ENCODE data around the gene KRTCAP3. TPM values are rescaled to one million over a fixed set of nuclear protein-coding genes. Genes with fewer than 3 reads are reported as not detected.
A peak's percentile ranks its signal among the peaks of the same experiment; 100 is the strongest.
"Not testable (repeated sequence)": the region's sequence is repeated elsewhere in the genome, so short reads cannot be mapped to it uniquely, and the experiment has no call there.

KRTCAP3 gene
- total and polyA plus RNA-seq, 5 donors: 0.38 to 1.3 (median 0.70) TPM; not detected in 1

DNA sequence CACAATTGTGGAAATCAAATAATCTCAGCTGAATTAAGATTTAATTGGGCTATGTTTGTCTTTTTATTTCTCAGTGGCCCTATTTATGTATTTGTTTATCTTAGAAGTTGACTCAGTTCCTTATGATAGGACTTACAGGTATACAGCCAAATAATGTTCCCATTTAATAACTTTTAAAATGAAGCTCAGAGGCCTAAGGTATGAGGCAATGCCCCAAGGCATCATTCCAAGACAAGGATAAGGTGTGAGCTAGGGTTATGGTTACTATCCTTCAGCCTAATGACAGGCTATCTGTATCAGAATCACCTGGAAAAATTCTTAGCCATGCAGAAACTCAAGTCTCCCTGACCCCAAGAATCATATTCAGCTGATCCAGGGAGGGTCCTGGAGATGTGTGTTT is 21.2 kb upstream of the KRTCAP3 start:
- ATAC-seq: no peak
- no peaks in the 10 kb centered on the region for H3K9me3 ChIP-seq (ENCODE audit: control insufficient read depth, low read length)
- no peak overlapping the region for H3K27ac ChIP-seq (ENCODE audit: low read length)
- no peaks in the 10 kb centered on the region for H3K4me1 ChIP-seq (ENCODE audit: control insufficient read depth, insufficient read depth, low read length)
- DNase-seq: no peak
- intact Hi-C loops (cut with DNase I): no loop called here
- H3K27me3 ChIP-seq (ENCODE audit: control insufficient read depth, insufficient read depth): no peaks in the 10 kb centered on the region
- H3K4me3 ChIP-seq (ENCODE audit: low read length): no peak overlapping the region

DNA sequence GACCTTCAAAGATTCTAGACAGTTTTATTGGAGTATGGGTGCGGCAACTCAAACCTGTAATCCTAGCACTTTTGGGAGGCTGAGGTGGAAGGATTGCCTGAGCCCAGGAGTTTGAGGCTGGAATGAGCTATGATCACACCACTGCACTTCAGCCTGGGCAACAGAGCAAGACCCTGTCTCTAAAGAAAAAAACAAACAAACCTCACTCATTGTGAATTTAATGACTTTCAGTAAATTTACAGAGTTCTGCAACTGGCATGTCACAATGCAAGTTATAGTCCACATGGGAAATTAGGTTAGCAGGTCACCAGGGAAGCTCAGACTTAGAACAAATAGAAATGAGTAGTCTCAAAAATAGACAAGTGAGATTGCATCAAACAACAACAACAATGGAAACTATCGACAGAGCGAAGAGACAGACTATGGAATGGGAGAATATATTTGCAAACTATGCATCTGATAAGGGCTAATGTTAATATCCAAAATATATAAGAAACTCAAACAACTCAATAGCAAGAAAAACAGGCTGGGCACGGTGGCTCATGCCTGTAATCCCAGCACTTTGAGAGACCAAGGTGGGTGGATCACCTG is 20.4 kb upstream of the KRTCAP3 start:
- H3K4me1 ChIP-seq (ENCODE audit: control insufficient read depth, insufficient read depth, low read length): no peaks in the 10 kb centered on the region
- no peak for ATAC-seq

DNA sequence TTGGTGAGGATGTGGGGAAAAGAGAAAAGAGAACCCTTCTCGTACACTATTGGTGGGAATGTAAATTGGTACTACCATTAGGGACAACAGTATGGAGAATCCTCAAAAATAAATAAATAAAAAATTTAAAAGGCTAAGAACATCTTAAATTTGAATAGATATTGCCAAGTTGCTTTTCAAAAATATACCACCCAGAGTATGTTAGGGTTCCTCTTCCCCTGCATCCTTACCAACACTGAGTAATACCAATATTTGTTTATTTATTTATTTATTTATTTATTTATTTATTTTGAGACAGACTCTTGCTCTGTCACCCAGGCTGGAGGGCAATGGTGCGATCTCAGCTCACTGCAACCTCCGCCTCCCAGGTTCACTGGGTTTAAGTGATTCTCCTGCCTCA is 19.2 kb upstream of the KRTCAP3 start:
- H3K9me3 ChIP-seq (ENCODE audit: control insufficient read depth, low read length): no peaks in the 10 kb centered on the region
- H3K4me1 ChIP-seq (ENCODE audit: control insufficient read depth, insufficient read depth, low read length): no peaks in the 10 kb centered on the region
- no peaks in the 10 kb centered on the region for H3K27me3 ChIP-seq (ENCODE audit: control insufficient read depth, insufficient read depth)
- intact Hi-C loops (cut with DNase I): no loop called here
- no peak overlapping the region for H3K27ac ChIP-seq (ENCODE audit: low read length)
- DNase-seq (no peak), ATAC-seq (no peak)
- WGBS: 97% methylated on average over 3 of the region's 3 CpGs
- H3K4me3 ChIP-seq (ENCODE audit: low read length): no peak overlapping the region

More for the DNA sequence above, 20.4 kb upstream of the KRTCAP3 start:
- no peak for DNase-seq
- intact Hi-C loops (cut with DNase I): no loop called here
- H3K9me3 ChIP-seq (ENCODE audit: control insufficient read depth, low read length): no peaks in the 10 kb centered on the region
- H3K27me3 ChIP-seq (ENCODE audit: control insufficient read depth, insufficient read depth): no peaks in the 10 kb centered on the region
- no peak overlapping the region for H3K4me3 ChIP-seq (ENCODE audit: low read length)
- no peak overlapping the region for H3K27ac ChIP-seq (ENCODE audit: low read length)
- WGBS: 84% methylated on average over 4 of the region's 4 CpGs

DNA sequence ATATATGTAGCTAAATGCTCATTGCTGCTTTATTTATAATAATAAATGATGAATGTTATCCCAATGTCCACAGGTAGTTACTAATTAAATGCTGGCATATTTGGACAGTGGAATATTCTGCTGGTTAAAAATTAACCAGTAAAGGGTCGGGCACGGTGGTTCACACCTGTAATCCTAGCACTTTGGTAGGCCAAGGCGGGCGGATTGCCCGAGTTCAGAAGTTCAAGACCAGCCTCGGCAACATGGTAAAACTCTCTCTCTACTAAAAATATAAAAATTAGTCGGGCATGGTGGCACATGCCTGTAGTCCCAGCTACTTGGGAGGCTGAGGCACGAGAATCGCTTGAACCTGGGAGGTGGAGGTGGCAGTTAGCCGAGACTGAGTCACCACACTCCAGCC is 17.1 kb upstream of the KRTCAP3 start:
- DNase-seq; H3K27ac ChIP-seq (ENCODE audit: low read length); H3K4me1 ChIP-seq (ENCODE audit: control insufficient read depth, insufficient read depth, low read length); H3K27me3 ChIP-seq (ENCODE audit: control insufficient read depth, insufficient read depth); intact Hi-C loops (cut with DNase I); ATAC-seq; H3K4me3 ChIP-seq (ENCODE audit: low read length); H3K9me3 ChIP-seq (ENCODE audit: control insufficient read depth, low read length): not testable (repeated sequence)
- WGBS: 96% methylated on average over 10 of the region's 10 CpGs

DNA sequence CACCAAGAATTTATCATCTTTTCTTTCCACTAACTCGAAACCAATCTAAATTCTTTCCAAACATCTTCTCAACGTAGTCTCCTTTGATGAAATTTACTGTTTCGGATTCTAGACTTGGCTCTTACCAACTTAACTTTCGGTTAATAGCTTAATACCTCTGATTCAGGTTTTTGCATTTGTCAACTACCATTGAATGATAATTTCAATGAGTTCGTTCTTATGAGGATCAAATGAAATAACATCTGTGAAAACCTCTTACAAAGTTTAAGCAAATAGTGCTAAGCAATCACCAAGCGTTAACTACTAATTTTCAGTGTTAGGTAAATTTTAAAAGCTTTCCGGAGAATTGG is 14.3 kb upstream of the KRTCAP3 start:
- intact Hi-C loops (cut with DNase I): no loop called here
- ATAC-seq: no peak
- peaks cover 3% of the 10 kb centered on the region for H3K4me1 ChIP-seq (ENCODE audit: control insufficient read depth, insufficient read depth, low read length)
- 14% methylated on average over 7 of the region's 7 CpGs for WGBS
- H3K27me3 ChIP-seq (ENCODE audit: control insufficient read depth, insufficient read depth): no peaks in the 10 kb centered on the region
- peak overlapping the region; percentile 93 for H3K4me3 ChIP-seq (ENCODE audit: low read length)
- H3K27ac ChIP-seq (ENCODE audit: low read length): peak overlapping the region; percentile 89
- H3K9me3 ChIP-seq (ENCODE audit: control insufficient read depth, low read length): no peaks in the 10 kb centered on the region
- no peak for DNase-seq

DNA sequence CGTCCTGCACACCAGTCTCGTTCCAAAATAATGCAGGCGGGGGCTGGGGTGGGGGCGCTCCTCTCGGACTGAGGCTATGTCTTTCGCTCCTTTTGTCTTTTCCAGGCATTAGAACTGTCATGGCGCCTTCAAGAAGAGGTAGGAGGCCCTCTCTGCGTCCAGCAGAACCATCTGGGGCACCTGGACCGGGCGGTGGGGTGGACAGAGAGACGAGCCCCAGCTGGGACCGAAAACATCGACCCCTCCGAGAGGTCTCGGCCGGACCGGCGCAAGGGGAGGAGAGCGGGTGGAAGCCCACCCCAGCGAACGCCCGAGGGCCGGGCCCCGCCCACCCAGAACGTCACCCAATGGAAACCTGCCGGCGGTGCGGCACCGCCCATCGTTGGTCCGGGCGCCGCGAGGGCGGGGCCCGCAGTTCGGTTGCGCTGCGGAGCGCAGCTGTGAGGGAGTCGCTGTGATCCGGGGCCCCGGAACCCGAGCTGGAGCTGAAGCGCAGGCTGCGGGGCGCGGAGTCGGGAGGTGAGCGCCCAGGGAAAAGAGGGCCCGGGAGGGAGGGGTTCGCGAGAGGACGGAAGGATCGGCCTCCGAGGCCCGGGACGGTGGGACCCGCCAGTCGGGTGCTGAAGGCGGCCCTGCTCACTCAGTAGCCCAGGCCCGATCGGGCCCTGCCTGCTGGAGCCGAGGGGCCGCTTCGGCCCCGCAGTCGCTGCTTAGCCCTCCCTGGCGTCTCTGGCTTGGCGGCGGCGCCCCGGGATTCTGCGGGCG is 13.8 kb upstream of the KRTCAP3 start, which contains the start of gene NRBP1:
Gene NRBP1 (plus strand): TSS at position 419 of the 765 bp plus-strand sequence. CDS start 4,643 bp downstream, outside the sequence.
- WGBS: under 1% methylated on average over 75 of the region's 75 CpGs
- ATAC-seq: peak; percentile 97 to 98
- intact Hi-C loops (cut with DNase I): no loop called here

DNA sequence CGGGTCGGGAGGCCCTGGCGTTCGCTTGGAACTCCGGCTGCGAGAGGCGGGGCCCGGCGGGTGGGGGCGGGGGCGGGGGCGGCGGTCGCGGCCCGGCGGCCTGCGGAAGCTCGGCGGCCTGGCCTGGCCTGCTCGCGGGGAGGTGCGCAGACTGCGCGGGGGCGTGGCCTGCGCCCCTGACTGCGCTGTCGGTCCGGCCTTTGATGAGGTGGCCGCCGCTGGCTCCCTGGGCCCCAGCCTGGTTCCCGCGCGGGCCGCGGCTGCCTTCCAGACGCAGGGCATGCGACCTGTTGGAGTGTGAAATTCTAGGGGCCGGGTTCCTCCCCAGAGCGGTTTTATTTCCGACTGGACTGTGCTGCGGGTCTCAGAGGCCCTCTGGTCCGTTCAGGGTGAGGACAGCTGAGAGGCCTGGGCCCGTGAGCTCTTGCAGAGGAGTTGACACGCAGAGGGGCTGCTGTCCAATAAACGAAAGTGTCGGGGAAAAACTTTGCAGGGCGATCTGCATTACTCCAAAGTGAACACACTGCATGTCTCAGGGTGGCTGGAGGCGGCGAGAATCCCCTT is 13.1 kb upstream of the KRTCAP3 start:
- Histone ChIP-seq H3K27ac (ENCODE audit: low read length) (peak overlapping the region; percentile 89), H3K4me3 (ENCODE audit: low read length) (peak overlapping the region; percentile 93), H3K9me3 (ENCODE audit: control insufficient read depth, low read length) (no peaks in the 10 kb centered on the region), H3K27me3 (ENCODE audit: control insufficient read depth, insufficient read depth) (no peaks in the 10 kb centered on the region), H3K4me1 (ENCODE audit: control insufficient read depth, insufficient read depth, low read length) (peaks cover 3% of the 10 kb centered on the region)
- under 1% methylated on average over 51 of the region's 51 CpGs for WGBS
- intact Hi-C loops (cut with DNase I): no loop called here
- ATAC-seq (peak; percentile 94), DNase-seq (peak; percentile 89 to 95 (median 93))

More for the DNA sequence above, 13.8 kb upstream of the KRTCAP3 start, which contains the start of gene NRBP1:
- Histone ChIP-seq H3K27me3 (ENCODE audit: control insufficient read depth, insufficient read depth) (no peaks in the 10 kb centered on the region), H3K27ac (ENCODE audit: low read length) (peak within 1 kb of the TSS; percentile 89), H3K9me3 (ENCODE audit: control insufficient read depth, low read length) (no peaks in the 10 kb centered on the region), H3K4me3 (ENCODE audit: low read length) (peak within 1 kb of the TSS; percentile 93), H3K4me1 (ENCODE audit: control insufficient read depth, insufficient read depth, low read length) (peaks cover 3% of the 10 kb centered on the region)
- DNase-seq: peak; percentile 92 to 98 (median 97)

DNA sequence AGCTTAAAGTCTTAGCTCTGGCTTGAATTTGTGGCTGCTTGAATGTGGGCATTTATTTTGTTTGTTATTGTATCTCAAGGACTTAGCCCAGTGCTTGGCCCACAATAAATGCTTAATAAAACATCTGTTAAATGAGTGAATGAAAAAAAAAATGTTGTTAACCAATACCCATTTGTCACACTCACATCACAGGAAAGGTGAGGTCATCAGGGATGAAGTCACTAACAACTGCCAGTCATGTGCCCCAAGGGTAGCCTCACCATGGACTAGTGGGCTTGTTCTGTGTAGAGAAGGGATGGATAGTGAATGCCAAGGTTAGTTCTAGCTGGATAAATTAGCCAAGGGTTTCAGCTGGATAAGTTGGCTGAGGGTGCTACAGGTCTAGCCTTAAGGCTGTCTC is 10.8 kb upstream of the KRTCAP3 start:
- Histone ChIP-seq H3K4me1 (ENCODE audit: control insufficient read depth, insufficient read depth, low read length) (peaks cover 3% of the 10 kb centered on the region), H3K4me3 (ENCODE audit: low read length) (no peak overlapping the region), H3K9me3 (ENCODE audit: control insufficient read depth, low read length) (no peaks in the 10 kb centered on the region), H3K27ac (ENCODE audit: low read length) (no peak overlapping the region), H3K27me3 (ENCODE audit: control insufficient read depth, insufficient read depth) (no peaks in the 10 kb centered on the region)
- ATAC-seq: no peak
- no peak for DNase-seq
- intact Hi-C loops (cut with DNase I): no loop called here

DNA sequence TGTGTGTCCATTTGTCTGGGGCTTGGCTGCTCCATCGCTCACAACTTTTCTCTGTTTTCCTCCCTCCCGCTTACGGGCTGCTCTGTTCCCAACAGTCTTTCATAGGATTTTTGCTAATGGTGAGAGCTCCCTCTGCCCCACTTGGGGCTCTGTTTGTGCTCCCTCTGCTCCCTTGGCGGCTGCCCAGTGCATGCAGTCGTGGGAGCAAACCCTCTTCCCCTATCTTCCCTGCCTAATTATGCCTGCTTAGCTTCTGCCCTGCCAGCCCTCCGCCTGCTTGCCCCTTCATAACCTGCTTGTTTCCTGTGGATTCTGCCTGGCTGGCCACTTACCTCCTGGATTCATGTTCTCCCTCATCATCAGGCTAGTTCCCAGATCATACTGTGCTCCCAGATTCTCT is 6.6 kb upstream of the KRTCAP3 start:
- 86% methylated on average over 6 of the region's 6 CpGs for WGBS
- H3K4me3 ChIP-seq (ENCODE audit: low read length): no peak overlapping the region
- ATAC-seq (no peak), DNase-seq (no peak)
- H3K4me1 ChIP-seq (ENCODE audit: control insufficient read depth, insufficient read depth, low read length): peaks cover 3% of the 10 kb centered on the region
- intact Hi-C loops (cut with DNase I): no loop called here
- H3K9me3 ChIP-seq (ENCODE audit: control insufficient read depth, low read length): no peaks in the 10 kb centered on the region
- no peaks in the 10 kb centered on the region for H3K27me3 ChIP-seq (ENCODE audit: control insufficient read depth, insufficient read depth)
- H3K27ac ChIP-seq (ENCODE audit: low read length): no peak overlapping the region

DNA sequence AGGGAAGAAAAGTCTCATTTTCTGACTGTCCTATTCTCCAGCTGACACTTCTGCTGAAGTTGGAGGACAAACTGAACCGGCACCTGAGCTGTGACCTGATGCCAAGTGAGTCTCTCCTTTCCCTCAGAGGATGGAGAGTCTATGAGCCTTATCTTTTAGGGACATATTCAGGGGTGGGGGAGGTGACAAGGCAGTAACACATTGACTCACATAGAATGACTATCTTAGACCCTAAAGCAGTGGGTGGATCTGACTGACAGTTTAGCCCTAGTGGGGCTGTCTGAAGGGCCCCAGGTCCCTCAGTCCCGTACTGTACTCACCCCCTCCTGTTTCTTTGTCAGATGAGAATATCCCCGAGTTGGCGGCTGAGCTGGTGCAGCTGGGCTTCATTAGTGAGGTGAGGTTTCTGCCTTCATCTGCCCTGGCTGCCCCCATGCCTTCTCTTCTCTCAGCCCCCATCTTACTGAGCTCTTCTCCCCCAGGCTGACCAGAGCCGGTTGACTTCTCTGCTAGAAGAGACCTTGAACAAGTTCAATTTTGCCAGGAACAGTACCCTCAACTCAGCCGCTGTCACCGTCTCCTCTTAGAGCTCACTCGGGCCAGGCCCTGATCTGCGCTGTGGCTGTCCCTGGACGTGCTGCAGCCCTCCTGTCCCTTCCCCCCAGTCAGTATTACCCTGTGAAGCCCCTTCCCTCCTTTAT is 805 bp upstream of the KRTCAP3 start:
- intact Hi-C loops (cut with DNase I): no loop called here
- Histone ChIP-seq H3K27me3 (ENCODE audit: control insufficient read depth, insufficient read depth) (no peaks in the 10 kb centered on the region), H3K4me1 (ENCODE audit: control insufficient read depth, insufficient read depth, low read length) (peaks cover 4% of the 10 kb centered on the region), H3K4me3 (ENCODE audit: low read length) (no peak overlapping the region), H3K9me3 (ENCODE audit: control insufficient read depth, low read length) (no peaks in the 10 kb centered on the region), H3K27ac (ENCODE audit: low read length) (no peak overlapping the region)
- ATAC-seq (peak; percentile 4 to 17), DNase-seq (no peak)
- 82% methylated on average over 10 of the region's 10 CpGs for WGBS

DNA sequence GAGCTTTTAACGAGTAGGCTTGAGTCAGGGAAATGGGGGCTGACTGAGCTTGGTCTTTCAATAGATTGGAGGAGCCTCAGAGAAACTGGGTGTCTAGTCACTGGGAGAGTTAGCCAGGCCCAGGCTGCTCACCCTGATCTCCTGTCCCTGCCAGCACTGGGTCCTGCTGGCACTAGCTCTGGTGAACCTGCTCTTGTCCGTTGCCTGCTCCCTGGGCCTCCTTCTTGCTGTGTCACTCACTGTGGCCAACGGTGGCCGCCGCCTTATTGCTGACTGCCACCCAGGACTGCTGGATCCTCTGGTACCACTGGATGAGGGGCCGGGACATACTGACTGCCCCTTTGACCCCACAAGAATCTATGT is 720 bp downstream of the KRTCAP3 start:
- Histone ChIP-seq H3K4me3 (ENCODE audit: low read length) (no peak overlapping the region), H3K27ac (ENCODE audit: low read length) (no peak overlapping the region), H3K27me3 (ENCODE audit: control insufficient read depth, insufficient read depth) (no peaks in the 10 kb centered on the region), H3K9me3 (ENCODE audit: control insufficient read depth, low read length) (no peaks in the 10 kb centered on the region), H3K4me1 (ENCODE audit: control insufficient read depth, insufficient read depth, low read length) (peaks cover 4% of the 10 kb centered on the region)
- DNase-seq (no peak), ATAC-seq (peak; percentile 27 to 34)
- intact Hi-C loops (cut with DNase I): no loop called here
- 77% methylated on average over 6 of the region's 6 CpGs for WGBS

All from right cardiac atrium (tissue), 5 donors.